Pulmonary artery endothelial cell (primary cell): Measurements from ENCODE around the gene EIF4EBP2. TPM values are rescaled to one million over a fixed set of nuclear protein-coding genes. Genes with fewer than 3 reads are reported as not detected.

Experiments used
- DNase-seq: peaks from one replicate; pipeline ENCODE4 v3.0.0-alpha.2; 2011; ENCODE audit warnings: low read depth, low spot score
- total RNA-seq: library from RNA; depleted of rRNA; stranded (reverse); fragments of >200 nt; gene quantifications from 2 replicates; pipeline ENCODE4 v1.2.3, GENCODE V29; 2014

Gene EIF4EBP2
- total RNA-seq, 1 donor from 2014 or later: 20.5 TPM

DNA sequence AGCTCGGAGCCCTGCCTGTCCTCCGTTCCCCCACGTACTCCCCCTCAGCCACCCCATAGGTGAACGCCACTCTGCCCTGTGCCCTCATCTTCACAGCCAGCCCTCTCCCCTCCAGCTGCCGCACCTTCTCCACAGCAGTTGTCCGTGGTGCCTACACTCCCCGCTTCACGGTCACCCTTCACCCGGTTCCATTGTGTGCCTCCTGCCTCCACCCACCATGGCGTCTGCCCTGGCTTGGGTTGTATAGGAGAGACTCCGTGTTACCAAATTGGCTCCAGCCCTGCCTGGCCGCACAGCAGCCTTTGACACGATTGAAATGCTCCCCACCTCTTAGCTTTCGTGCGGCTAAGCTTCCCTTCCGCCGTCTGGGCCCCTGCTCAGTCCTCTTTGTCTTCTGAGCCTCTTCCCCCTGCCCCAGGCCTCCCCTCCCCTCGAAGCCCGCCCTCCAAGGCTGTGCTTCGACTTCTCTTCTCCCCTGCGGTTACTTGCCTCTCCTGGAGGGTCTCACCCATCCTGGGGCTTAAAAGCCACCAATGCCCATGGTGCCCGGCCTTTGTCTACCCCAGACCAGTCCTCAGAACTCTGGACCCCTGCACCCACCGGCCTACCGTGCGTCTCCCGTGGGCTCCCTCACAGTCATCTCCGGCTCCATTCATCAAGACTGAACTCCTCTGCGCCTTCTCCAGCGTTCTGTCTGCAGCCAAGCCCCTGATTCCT, 56.0 kb downstream of the EIF4EBP2 start:
- no peak for DNase-seq

DNA sequence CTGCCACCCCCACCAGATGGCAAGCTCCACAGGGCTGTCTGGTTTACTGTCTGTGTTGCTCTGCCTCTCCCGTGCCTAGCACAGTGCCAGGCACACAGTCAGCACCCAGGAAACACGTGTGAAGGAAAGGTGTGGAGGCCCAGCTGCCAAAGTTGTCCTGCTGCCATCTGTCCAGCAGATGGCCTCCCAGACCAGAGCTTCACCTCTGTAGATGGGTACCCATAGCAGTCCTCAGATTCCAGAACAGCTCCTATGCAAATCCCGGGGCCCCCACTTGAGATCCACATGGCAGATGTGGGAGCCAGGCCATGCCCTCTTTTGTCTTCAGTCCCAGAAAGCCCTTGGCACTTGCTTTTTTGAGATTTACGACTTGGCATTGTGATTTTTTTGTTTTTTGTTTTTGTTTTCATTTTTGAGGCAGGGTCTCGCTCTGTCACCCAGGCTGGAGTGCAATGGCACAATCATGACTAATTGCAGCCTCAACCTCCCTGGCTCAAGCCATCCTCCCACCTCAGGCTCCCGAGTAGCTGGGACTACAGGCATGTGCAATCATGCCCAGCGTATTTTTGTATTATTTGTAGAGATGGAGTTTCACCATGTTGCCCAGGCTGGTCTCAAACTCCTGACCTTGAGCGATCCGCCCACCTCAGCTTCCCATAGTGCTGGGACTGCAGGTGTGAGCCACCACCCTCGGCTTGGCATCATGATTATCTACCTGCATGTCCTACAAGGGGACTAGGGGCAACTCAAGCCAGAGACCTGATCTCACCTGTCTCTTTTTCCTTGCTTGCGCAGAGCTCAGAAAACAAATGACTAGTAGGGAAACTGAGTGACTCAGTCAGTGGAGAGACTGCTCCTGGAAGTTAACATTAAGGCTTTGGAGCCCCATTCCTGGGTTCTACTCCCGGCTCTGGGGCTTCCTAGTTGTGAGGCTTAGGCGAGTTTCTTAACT, 57.7 kb downstream of the EIF4EBP2 start:
- no peak for DNase-seq

DNA sequence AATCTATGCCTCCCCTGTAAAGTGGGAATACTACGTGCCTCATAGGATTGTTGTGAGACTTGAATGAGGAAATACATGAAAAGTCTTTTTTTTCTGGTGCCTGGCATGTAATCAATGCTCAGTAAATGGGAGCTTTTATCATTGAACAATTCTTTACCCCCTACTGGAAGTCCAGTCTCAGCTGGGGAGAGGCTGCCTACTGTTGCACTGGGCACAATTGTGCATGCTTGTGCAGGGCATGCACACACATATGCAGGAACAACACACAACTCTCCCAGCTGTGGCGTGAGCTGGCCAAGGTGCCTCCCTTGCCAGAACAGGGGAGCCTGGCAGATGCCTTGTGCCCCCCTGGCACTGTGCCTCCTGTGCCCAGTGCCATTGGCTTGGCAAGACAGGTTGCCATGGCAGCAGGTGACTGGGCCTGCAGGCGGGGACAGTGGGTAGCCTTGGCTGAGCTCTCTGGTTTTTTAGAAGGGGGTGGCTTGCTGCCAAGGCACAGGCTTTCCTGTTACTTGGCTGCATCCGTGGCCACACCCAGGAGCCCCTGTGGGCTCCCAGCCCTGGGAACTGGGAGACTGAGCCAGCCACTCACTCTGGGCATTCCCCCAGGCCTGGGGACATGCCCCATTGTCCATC, 58.5 kb downstream of the EIF4EBP2 start:
- DNase-seq: no peak

DNA sequence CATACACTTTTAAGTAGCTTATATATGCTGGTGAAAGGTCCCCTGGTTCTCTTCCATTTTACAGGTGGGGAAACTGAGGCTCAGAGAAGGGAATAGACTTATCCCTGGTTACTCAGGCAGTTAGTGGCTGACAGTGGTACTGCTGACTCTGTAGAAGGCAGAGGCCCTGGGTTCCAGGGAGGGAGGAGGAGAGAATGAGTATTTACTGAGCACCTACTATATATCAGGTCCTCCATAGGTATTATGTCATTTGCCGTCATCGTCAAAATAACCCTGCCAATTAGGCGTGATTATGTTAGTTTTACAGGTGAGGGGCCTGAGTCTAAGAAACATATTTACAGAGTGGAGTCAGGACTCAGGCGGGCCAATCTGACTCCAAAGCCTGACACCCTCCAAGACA, 61.3 kb downstream of the EIF4EBP2 start:
- DNase-seq: no peak

DNA sequence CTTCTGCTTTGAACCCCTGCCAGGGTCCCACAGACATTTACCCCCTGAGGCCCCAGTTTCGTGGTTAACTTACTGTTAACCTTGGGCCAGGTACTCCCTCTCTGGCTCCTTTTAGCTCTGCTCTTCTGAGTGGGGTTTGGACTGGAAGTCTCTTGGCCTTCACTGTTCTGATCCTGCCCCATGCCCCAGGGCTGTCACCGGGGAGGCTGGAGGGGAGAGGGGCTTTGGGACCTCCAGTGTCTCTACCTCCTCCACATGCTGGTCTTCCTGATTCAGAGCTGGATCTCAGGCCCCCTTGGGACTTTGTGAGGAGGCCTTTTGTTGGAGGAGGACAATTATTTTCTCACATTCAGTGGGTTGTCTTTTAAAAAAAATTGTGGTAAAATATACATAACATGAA, 61.9 kb downstream of the EIF4EBP2 start:
- DNase-seq: no peak

DNA sequence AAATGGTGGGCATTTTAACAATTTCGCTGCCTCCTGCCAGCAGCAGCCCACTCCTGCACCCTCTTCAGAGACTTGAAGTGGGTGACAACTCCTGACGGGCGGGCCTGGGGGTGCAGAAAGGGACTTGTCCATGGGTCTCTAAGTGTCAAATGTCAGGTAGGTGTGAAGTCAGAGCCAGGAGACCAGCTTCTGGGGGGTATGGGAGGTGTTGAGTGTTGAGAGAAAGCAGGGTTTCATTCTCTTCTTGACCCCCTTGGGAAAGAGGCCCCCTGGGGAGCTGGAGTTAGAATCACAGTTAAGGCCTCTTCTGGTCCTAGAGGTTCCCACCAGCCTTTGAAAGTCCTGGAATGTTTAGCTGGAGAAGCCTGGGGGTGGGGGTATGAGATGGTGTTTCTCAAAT, 63.0 kb downstream of the EIF4EBP2 start:
- DNase-seq: no peak

DNA sequence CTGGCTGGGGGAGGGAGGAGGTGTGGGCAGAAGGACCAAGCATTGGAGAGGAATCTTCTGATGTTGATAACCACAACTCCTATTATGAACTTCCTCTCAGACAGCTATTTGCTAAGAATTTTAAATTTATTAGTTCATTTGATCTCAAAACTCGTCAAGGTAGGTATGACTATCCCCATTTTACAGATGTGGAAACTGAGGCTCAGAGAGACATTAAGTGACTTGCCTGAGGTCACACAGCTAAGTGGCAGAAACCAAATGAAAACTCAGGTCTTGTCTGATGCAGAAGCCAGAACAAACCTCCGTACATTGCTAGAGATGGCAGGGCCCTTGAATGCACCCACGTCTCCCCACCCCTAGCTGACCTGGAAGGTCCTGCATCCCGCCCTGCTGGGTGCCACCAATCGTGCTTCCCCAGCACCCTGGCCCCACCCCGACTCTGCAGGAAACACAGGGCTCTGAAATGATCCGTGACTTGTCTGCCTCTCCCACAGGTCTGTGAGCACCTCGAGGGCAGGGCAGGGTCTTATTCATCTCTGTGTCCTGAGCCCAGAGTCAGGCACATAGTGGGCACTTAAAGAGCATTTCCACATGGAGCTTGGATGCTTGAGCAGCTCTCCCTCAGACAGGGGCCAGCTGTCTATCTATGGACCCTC, 69.0 kb downstream of the EIF4EBP2 start:
- DNase-seq: no peak

DNA sequence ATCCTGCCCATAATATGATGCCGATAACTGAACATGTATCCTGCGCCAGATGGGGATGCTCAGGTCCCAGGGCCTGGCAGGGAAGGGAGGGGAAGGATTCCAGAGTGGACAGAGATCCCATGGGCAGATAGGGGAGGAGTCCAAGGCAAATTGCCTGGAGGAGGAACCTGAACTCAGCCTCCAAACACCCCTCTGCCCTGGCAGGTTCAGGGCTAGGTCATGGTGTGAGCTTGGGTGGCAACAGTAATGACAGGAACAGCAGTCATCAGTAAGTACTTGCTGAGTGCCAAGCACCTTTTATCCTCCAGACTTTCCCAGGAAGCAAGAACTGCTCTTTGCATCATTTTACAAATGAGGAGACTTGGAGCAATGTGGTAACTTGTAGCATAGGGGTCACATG, 70.8 kb downstream of the EIF4EBP2 start:
- DNase-seq: no peak

DNA sequence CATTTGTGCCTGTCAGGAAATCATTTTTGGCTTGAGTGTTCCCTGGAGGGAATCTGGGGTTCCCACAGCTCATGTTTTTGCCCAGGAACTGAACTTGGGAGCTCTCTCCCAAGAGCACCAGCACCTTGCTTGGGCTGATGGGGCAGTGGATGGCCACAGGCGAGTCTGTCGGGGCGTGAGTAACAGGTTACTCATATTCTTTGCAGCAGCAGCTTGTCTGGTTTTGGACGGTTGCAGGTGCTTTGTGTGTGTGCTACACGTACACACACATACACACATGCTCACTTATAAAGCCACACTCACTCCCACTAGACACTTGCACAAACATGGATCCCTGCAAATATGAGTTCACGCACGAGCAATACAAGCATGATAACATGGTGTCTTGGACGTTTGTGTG, 71.7 kb downstream of the EIF4EBP2 start:
- no peak for DNase-seq

DNA sequence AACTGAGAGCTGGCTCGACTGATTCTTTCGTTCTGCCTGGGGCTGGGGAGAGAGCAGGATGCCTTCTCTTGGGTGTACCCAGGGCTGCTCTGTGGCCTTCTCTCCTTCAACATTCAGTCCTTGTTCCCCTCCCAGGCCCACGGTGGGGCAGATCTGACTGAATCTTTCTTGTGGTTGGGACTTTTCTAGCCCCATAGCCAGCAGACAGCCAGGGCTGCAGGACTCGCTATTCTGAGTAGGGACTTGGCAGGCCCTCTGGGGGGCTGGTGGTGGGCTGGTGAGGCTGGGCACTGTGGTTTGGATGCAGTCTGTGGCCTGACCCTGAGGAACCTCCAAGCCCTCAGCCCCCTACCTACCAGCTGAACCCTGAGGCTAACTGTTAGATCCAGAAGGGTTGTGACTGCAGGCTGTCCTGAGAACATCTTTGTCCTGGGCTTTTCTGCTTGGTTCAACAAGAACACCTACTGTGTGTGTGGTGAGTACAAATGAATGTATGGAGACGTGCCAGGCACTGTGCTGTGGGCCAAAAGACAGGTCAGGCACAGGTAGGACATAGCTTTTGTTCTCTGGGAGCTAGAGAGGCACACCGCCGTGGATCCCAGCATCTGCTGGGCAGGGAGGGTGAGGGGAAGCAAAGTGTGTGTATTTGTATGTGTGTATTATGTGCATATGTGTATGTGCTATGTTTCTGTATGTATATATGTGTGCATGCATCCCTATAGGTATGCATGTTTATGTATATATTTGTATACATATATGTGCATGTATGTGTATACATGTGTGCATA, 72.5 kb downstream of the EIF4EBP2 start:
- DNase-seq: no peak

DNA sequence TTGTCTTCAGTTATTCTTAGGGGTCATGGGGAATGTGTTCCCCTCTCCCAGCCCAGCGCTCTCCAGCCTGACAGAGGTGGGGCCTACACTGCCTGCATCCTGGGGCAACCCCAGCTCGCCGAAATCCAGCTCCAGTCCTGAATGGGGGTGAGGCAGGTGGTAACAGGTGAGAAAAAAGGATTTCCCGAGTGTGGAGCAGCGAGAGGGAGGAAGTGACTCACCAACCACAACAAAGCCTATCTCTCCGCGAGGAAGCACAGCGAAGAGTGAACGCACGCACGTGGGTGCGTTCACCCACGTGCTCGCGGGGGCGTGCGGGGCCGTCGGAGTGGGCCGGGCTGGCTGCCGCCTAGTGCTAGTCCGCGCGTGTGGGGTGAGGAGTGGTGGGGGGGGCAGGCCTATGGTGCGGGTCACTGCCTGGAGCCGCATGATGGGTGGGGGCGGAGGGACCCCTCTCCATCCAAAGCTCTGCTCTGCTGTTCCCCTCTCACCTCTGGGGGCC, 73.8 kb downstream of the EIF4EBP2 start:
- no peak for DNase-seq

Other genes with a start within 250 kb of the EIF4EBP2 start
- 148 and 160 TPM in 2 replicates for gene SAR1A, start 233.6 kb upstream of the EIF4EBP2 start, total RNA-seq
- 295 and 309 TPM in 2 replicates for gene PPA1, start 170.7 kb upstream of the EIF4EBP2 start, total RNA-seq
- not detected in 2 replicates for gene NPFFR1, start 120.1 kb upstream of the EIF4EBP2 start, total RNA-seq
- 6.7 and 14.4 TPM in 2 replicates for gene LRRC20, start 21.5 kb upstream of the EIF4EBP2 start, total RNA-seq
- gene NODAL, start 37.5 kb downstream of the EIF4EBP2 start, total RNA-seq: not detected in 2 replicates
- gene PALD1, start 74.6 kb downstream of the EIF4EBP2 start, total RNA-seq: 53.7 and 90.4 TPM in 2 replicates
- not detected in 2 replicates for gene PRF1, start 198.6 kb downstream of the EIF4EBP2 start, total RNA-seq